ENCODE results near the gene ZNF730.
"Not testable (repeated sequence)": the region's sequence is repeated elsewhere in the genome, so short reads cannot be mapped to it uniquely, and the experiment has no call there.

The ZNF730 gene

DNA sequence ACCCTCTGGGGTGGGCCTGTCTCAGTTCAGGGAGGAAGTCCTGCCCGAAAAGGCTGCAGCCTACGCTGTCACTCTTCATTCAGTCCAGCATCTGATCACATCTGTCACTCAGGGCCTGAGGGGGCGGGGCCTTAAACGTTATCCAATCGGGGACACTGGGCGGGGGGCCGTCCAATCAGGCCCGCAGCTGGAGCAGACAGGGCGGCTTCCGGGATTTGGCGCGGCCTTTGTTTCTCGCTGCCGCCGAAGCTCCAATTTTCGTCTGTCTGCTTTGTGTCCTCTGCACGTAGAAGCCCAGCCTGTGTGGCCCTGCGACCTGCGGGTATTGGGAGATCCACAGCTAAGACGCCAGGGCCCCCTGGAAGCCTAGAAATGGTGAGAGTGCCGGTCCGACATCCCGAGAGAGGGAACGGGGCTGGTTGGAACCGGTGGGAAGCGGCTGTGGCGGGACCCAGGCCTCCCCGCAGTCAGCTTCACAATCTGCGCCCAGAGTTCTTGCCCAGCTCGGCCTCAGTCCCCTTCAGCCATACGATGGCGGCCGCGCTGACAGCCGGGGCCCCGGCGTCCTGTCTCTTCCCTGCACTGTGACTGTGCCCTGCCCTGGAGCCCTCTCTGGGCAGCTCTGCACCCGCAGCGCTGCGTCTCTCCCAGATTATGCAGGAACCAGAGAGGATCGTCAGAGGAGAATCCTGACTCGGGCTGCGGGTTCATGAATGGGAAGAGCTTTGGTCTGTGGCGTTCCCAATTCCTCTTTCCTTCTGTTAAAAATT, at the start of gene ZNF730:
Gene ZNF730, plus strand, starts transcription at position 224 of the 770 bp plus-strand sequence. Its CDS starts 149 bp downstream, at position 373.
- DNase-seq (ENCODE audit: low spot score) = peak; percentile 12
- H3K9me3 Mint-ChIP-seq = peaks cover 55% of the 10 kb centered on the region

GRCh38 chr19:23070353-23071146, 46.3 kb upstream of the ZNF730 start:
- no peak for DNase-seq (ENCODE audit: low spot score)
- H3K36me3 Mint-ChIP-seq (ENCODE audit: low read depth) = no peaks in the 10 kb centered on the region
- H3K27ac Mint-ChIP-seq = no peak overlapping the region
- no peaks in the 10 kb centered on the region for H3K4me1 Mint-ChIP-seq (ENCODE audit: low read depth)
- no peak overlapping the region for H3K4me3 Mint-ChIP-seq
- peaks cover 63% of the 10 kb centered on the region for H3K9me3 Mint-ChIP-seq
- H3K27me3 Mint-ChIP-seq (ENCODE audit: low read depth) = no peaks in the 10 kb centered on the region

More for the DNA sequence above, at the start of gene ZNF730:
- Mint-ChIP-seq H3K4me3 (peak within 1 kb of the TSS; percentile 68), H3K27me3 (ENCODE audit: low read depth) (no peaks in the 10 kb centered on the region), H3K36me3 (ENCODE audit: low read depth) (peaks cover 3% of the 10 kb centered on the region), H3K4me1 (ENCODE audit: low read depth) (no peaks in the 10 kb centered on the region), H3K27ac (no peak within 1 kb of the TSS)

GRCh38 chr19:23071147-23071511, 45.7 kb upstream of the ZNF730 start:
- DNase-seq (ENCODE audit: low spot score) = no peak
- no peaks in the 10 kb centered on the region for H3K36me3 Mint-ChIP-seq (ENCODE audit: low read depth)
- H3K9me3 Mint-ChIP-seq = peaks cover 60% of the 10 kb centered on the region
- H3K27ac Mint-ChIP-seq = no peak overlapping the region
- no peaks in the 10 kb centered on the region for H3K27me3 Mint-ChIP-seq (ENCODE audit: low read depth)
- no peaks in the 10 kb centered on the region for H3K4me1 Mint-ChIP-seq (ENCODE audit: low read depth)
- no peak overlapping the region for H3K4me3 Mint-ChIP-seq

DNA sequence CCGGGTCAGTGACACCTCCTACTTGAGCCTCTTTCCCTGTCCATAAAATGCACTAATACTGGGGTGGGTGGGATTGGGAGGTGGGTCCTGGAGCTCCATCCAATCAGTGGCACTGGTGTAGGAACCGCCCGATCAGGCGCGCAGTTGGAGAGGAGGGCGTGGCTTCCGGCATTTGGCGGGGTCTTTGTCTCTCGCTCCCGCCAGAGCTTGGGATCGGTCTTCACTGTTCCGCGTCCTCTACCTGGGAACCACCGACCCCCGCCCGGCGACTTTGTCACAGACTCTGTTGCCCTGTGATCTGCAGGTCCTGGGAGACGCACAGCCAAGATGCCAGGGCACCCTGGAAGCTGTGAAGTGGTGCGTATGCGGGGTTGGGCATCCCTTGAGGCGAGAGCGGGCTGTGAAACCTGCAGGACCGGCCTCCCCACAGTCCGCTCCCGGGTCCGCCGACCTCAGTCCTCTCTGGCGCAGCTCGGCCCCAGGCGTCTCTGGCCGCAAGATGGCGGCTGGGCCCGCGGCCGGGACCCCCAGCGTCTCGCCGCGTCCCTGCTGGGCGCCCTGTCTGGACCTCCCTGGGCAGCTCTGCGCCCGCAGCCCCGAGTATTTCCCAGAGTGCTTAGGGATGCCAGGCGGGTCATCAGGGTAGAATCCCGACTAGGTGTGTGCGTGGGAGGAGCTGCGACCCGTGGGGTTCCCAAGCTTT, 41.6 kb upstream of the ZNF730 start:
- Mint-ChIP-seq H3K27ac (no peak overlapping the region), H3K36me3 (ENCODE audit: low read depth) (no peaks in the 10 kb centered on the region), H3K27me3 (ENCODE audit: low read depth) (no peaks in the 10 kb centered on the region), H3K4me1 (ENCODE audit: low read depth) (no peaks in the 10 kb centered on the region), H3K4me3 (peak overlapping the region; percentile 38), H3K9me3 (peaks cover 43% of the 10 kb centered on the region)
- DNase-seq (ENCODE audit: low spot score) = no peak

DNA sequence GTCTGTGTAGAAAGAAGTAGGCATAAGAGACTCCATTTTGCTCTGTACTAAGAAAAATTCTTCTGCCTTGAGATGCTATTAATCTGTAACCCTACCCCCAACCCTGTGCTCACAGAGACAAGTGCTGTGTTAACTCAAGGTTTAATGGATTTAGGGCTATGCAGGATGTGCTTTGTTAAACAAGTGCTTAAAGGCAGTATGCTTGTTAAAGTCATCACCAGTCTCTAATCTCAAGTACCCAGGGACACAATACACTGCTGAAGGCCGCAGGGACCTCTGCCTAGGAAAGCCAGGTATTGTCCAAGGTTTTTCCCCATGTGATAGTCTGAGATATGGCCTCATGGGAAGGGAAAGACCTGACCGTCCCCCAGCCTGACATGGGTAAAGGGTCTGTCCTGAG, 39.0 kb upstream of the ZNF730 start:
- not testable (repeated sequence) for DNase-seq (ENCODE audit: low spot score); H3K4me1 Mint-ChIP-seq (ENCODE audit: low read depth); H3K27me3 Mint-ChIP-seq (ENCODE audit: low read depth); H3K36me3 Mint-ChIP-seq (ENCODE audit: low read depth); H3K4me3 Mint-ChIP-seq; H3K27ac Mint-ChIP-seq
- peaks cover 32% of the 10 kb centered on the region for H3K9me3 Mint-ChIP-seq

DNA sequence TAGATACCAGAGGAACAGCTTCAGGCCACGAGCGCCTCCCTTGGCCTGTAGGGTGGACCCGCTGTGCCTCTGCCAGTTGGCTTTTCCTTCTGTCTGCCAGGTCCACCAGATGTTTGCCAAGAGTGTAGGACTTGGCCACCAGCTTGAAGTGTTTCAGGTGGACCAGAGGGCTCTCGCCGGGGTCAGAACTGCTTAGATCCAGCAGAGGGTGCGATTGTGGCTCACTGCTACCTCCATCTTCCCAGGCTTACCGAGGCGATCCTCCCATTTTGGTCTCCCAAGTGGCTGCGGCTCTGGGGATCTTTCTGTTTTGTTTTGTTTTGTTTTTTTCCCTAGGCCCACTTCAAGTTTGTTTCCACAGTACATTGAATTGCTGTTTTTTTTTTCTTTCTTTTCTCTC, 23.0 kb upstream of the ZNF730 start:
- H3K4me1 Mint-ChIP-seq (ENCODE audit: low read depth) = no peaks in the 10 kb centered on the region
- no peaks in the 10 kb centered on the region for H3K27me3 Mint-ChIP-seq (ENCODE audit: low read depth)
- H3K4me3 Mint-ChIP-seq = no peak overlapping the region
- peaks cover 67% of the 10 kb centered on the region for H3K9me3 Mint-ChIP-seq
- DNase-seq (ENCODE audit: low spot score) = no peak
- no peaks in the 10 kb centered on the region for H3K36me3 Mint-ChIP-seq (ENCODE audit: low read depth)
- no peak overlapping the region for H3K27ac Mint-ChIP-seq

DNA sequence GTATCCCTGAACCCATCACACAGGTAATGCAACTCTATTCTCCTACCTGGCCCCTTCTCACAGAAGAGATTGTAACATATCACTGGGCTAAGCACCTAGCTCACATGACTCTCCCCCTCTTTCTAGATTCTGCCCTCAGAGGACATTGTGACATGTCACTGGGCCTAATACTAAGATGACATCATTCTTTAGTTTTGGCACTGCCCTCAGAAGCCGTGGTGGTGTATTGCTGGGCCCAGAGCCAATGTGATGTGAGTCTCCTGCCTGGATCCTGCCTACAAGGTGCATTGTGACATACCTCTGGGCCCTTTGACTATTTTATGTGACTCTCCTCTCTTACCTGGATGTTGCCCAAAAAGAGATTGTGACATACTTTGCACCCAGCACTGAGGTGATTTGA, 21.4 kb upstream of the ZNF730 start:
- no peak overlapping the region for H3K27ac Mint-ChIP-seq
- no peaks in the 10 kb centered on the region for H3K27me3 Mint-ChIP-seq (ENCODE audit: low read depth)
- no peak overlapping the region for H3K4me3 Mint-ChIP-seq
- H3K9me3 Mint-ChIP-seq = peaks cover 73% of the 10 kb centered on the region
- no peaks in the 10 kb centered on the region for H3K4me1 Mint-ChIP-seq (ENCODE audit: low read depth)
- no peak for DNase-seq (ENCODE audit: low spot score)
- H3K36me3 Mint-ChIP-seq (ENCODE audit: low read depth) = peaks cover 6% of the 10 kb centered on the region

DNA sequence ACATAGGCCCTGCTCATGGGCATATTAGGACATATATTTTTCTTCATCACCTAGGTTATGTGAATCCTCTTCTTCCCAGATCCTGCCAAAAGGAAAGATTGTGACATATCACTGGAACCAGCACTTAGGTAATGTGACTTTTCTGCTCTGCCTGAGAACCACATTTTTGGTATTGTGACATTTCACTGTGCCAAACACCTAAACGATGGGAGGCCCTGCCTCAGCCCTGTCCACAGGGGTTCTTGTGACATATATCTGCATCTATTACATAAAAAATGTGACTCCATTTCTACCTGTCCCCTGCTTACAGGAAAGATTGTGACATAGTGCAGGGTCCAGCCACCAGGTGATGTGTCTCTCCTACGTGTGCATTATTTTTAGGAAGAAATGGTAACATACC, 18.5 kb upstream of the ZNF730 start:
- Mint-ChIP-seq H3K4me1 (ENCODE audit: low read depth) (no peaks in the 10 kb centered on the region), H3K27me3 (ENCODE audit: low read depth) (no peaks in the 10 kb centered on the region), H3K9me3 (peaks cover 78% of the 10 kb centered on the region), H3K4me3 (no peak overlapping the region), H3K36me3 (ENCODE audit: low read depth) (peaks cover 6% of the 10 kb centered on the region), H3K27ac (no peak overlapping the region)
- no peak for DNase-seq (ENCODE audit: low spot score)

- Mint-ChIP-seq H3K27ac (no peak overlapping the region), H3K36me3 (ENCODE audit: low read depth) (peaks cover 6% of the 10 kb centered on the region), H3K9me3 (peaks cover 76% of the 10 kb centered on the region)
These were observed 17.8 kb upstream of the ZNF730 start for GRCh38 chr19:23098988-23099387.

DNA sequence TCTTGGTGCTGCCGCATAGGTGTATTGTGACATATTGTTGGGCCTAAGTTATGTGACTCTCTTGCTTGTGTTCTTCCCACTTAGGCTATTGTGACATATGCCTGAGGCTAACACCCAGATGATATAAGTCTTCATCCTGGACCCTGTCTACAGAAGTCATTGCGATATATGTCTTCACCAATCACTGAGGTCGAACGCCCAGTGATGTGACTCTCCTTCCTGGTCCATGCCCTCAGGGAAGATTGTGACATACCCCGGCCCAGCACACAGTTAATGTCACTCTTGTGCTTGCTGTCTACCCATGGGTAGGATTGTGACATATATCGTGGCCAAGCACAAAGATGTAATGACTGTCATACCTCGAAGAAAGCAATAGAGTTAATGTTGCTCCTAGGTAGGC, 16.9 kb upstream of the ZNF730 start:
- Mint-ChIP-seq H3K27me3 (ENCODE audit: low read depth) (no peaks in the 10 kb centered on the region), H3K4me1 (ENCODE audit: low read depth) (no peaks in the 10 kb centered on the region), H3K27ac (no peak overlapping the region), H3K4me3 (no peak overlapping the region), H3K36me3 (ENCODE audit: low read depth) (peaks cover 8% of the 10 kb centered on the region), H3K9me3 (peaks cover 76% of the 10 kb centered on the region)
- DNase-seq (ENCODE audit: low spot score) = no peak

More at GRCh38 chr19:23098988-23099387, 17.8 kb upstream of the ZNF730 start:
- Mint-ChIP-seq H3K4me3 (no peak overlapping the region), H3K4me1 (ENCODE audit: low read depth) (no peaks in the 10 kb centered on the region), H3K27me3 (ENCODE audit: low read depth) (no peaks in the 10 kb centered on the region)
- DNase-seq (ENCODE audit: low spot score) = no peak

GRCh38 chr19:23101241-23101640, 15.6 kb upstream of the ZNF730 start:
- H3K27ac Mint-ChIP-seq = no peak overlapping the region
- peaks cover 69% of the 10 kb centered on the region for H3K9me3 Mint-ChIP-seq
- H3K4me1 Mint-ChIP-seq (ENCODE audit: low read depth) = no peaks in the 10 kb centered on the region
- no peak for DNase-seq (ENCODE audit: low spot score)
- no peak overlapping the region for H3K4me3 Mint-ChIP-seq
- H3K36me3 Mint-ChIP-seq (ENCODE audit: low read depth) = peaks cover 11% of the 10 kb centered on the region
- no peaks in the 10 kb centered on the region for H3K27me3 Mint-ChIP-seq (ENCODE audit: low read depth)

DNA sequence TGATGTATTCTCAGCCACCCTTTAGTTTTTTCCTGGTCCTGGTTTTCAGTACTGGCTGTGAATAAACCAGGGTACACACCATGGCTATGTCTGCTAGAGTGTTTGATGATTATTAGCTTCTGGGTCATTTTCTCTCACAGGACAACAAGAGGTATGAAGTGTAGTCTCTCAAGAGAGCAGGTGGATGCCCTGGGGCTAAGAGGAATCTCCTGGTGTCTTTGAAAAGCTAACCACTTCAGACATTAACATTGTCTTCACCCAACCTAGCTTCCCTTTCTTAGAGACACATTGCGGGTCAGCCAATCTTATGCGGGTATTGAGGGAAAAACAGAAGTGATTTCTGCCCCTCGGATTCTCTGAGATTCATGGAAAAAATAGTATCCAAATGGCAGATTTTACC, 1.6 kb downstream of the ZNF730 start:
- DNase-seq (ENCODE audit: low spot score) = no peak
- Mint-ChIP-seq H3K27ac (no peak overlapping the region), H3K27me3 (ENCODE audit: low read depth) (no peaks in the 10 kb centered on the region), H3K4me3 (no peak overlapping the region), H3K4me1 (ENCODE audit: low read depth) (no peaks in the 10 kb centered on the region), H3K36me3 (ENCODE audit: low read depth) (peaks cover 5% of the 10 kb centered on the region), H3K9me3 (peaks cover 54% of the 10 kb centered on the region)

DNA sequence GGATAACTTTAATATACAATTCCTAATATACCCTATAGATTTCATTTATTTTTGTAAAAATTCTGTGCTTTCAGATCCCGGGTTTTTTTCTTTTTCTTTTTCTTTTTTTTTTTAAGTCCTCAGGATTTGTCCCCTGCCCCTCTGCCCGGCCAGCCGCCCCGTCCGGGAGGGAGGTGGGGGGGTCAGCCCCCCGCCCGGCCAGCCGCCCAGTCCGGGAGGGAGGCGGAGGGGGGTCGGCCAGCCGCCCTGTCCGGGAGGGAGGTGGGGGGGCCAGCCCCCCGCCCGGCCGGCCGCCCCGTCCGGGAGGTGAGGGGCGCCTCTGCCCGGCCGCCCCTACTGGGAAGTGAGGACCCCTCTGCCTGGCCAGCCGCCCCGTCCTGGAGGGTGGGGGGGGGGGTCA, 17.4 kb downstream of the ZNF730 start:
- H3K36me3 Mint-ChIP-seq (ENCODE audit: low read depth); H3K4me3 Mint-ChIP-seq; DNase-seq (ENCODE audit: low spot score); H3K4me1 Mint-ChIP-seq (ENCODE audit: low read depth); H3K27me3 Mint-ChIP-seq (ENCODE audit: low read depth); H3K27ac Mint-ChIP-seq: not testable (repeated sequence)
- peaks cover 39% of the 10 kb centered on the region for H3K9me3 Mint-ChIP-seq

Measured in T-helper 2 cell treated with Interferon-gamma antibody and Interleukin-4, amounts not matched to agents 5 μg/mL and 100 μg/mL, for 36 hours (primary cell).